PC-9 (cell line): ENCODE results near the gene SERTM2. TPM values are rescaled to one million over a fixed set of nuclear protein-coding genes. Genes with fewer than 3 reads are reported as not detected.
"Not testable (repeated sequence)": the region's sequence is repeated elsewhere in the genome, so short reads cannot be mapped to it uniquely, and the experiment has no call there.

ENCODE experiments used
- BruUV-seq: library from RNA; stranded (reverse); fragments of 400-500 nt; replicated peaks from 2 replicates; lab custom pipeline; 2021; lab: Mats Ljungman, UMichigan
- CTCF ChIA-PET: fragments of 300-600 bp; sonication (Branson Sonifier 250); formaldehyde crosslinking; loops from one replicate; lab custom pipeline; 2022; ENCODE audit warnings: antibody characterized with exemption; lab: Charles Lee
- POLR2A ChIA-PET: fragments of 300-600 bp; sonication (Branson Sonifier 250); formaldehyde crosslinking; loops from one replicate; lab custom pipeline; 2022; ENCODE audit warnings: antibody characterized with exemption; ENCODE audit not compliant: unreplicated experiment; lab: Charles Lee
- DNase-seq, 2 experiments: peaks; one replicate each; pipeline versions ENCODE4 v3.0.0 to v3.0.0-alpha.2; 2015 to 2022; ENCODE audit warnings: mixed read lengths in 1 of 2
- H2AFZ ChIP-seq: fragments of 200-600 bp; sonication (generic); 2 replicates; pipeline ENCODE4 v1.8.1; 2017; ENCODE audit warnings: antibody characterized with exemption
- H3F3A ChIP-seq: fragments of 200-600 bp; sonication (generic); 2 replicates; pipeline ENCODE4 v1.8.1; 2017; ENCODE audit warnings: antibody characterized with exemption, mild to moderate bottlenecking, low read depth; ENCODE audit not compliant: insufficient read depth
- H3K27ac ChIP-seq: fragments of 200-600 bp; sonication (generic); 2 replicates; pipeline ENCODE4 v1.6.1; 2016; ENCODE audit warnings: mixed run types
- H3K27me3 ChIP-seq: fragments of 200-600 bp; sonication (generic); 2 replicates; pipeline ENCODE4 v1.6.1; 2016; ENCODE audit warnings: low read depth, mixed run types; ENCODE audit not compliant: insufficient read depth
- H3K36me3 ChIP-seq: fragments of 200-600 bp; sonication (generic); 2 replicates; pipeline ENCODE4 v1.6.1; 2016; ENCODE audit warnings: low read depth, mixed run types
- H3K4me1 ChIP-seq: fragments of 200-600 bp; sonication (generic); replicated peaks from 2 replicates; pipeline ENCODE4 v1.6.1; 2016; ENCODE audit warnings: mixed run types; ENCODE audit not compliant: insufficient read depth
- H3K4me2 ChIP-seq: fragments of 200-600 bp; sonication (generic); 2 replicates; pipeline ENCODE4 v1.6.1; 2017; ENCODE audit warnings: mixed run types
- H3K4me3 ChIP-seq: fragments of 200-600 bp; sonication (generic); 2 replicates; pipeline ENCODE4 v1.6.1; 2016; ENCODE audit warnings: mixed run types
- H3K79me2 ChIP-seq: fragments of 200-600 bp; sonication (generic); 2 replicates; pipeline ENCODE4 v1.6.1; 2017; ENCODE audit warnings: low read depth, mixed run types
- H3K9me2 ChIP-seq: fragments of 200-600 bp; sonication (generic); 2 replicates; pipeline ENCODE4 v1.8.1; 2017; ENCODE audit warnings: mild to moderate bottlenecking; ENCODE audit not compliant: insufficient read depth
- H3K9me3 ChIP-seq: fragments of 200-600 bp; sonication (generic); 2 replicates; pipeline ENCODE4 v1.8.1; 2016; ENCODE audit warnings: low read depth; ENCODE audit not compliant: insufficient read depth
- H4K20me1 ChIP-seq: fragments of 200-600 bp; sonication (generic); 2 replicates; pipeline ENCODE4 v1.8.1; 2017; ENCODE audit not compliant: insufficient read depth
- CTCF ChIP-seq: fragments of 200-600 bp; sonication (generic); conservative IDR thresholded peaks from 2 replicates; pipeline ENCODE4 v1.6.1; 2017; ENCODE audit warnings: mixed run types, antibody characterized with exemption, mild to moderate bottlenecking, moderate library complexity
- EZH2 ChIP-seq: fragments of 200-600 bp; sonication (generic); IDR thresholded peaks from 2 replicates; pipeline ENCODE4 v1.8.0; 2017; ENCODE audit warnings: antibody characterized with exemption, low read depth
- intact Hi-C: fragments of 100-400 bp; cut with micrococcal nuclease; formaldehyde crosslinking; loops from one replicate; pipeline ENCODE4 v1.10.0; 2022; ENCODE audit not compliant: unreplicated experiment
- total RNA-seq: library from RNA; stranded (reverse); gene quantifications from 2 replicates; pipeline ENCODE4 v1.2.3, GENCODE V29; 2021

SERTM2 gene
- total RNA-seq, 1 experiment from 2014 or later = not detected

- Histone ChIP-seq H2AFZ (no peak overlapping the region), H3K9me2 (no peaks in the 10 kb centered on the region), H3K4me2 (no peak overlapping the region), H3K79me2 (no peaks in the 10 kb centered on the region), H3F3A (no peaks in the 10 kb centered on the region), H3K9me3 (no peaks in the 10 kb centered on the region), H3K27me3 (no peaks in the 10 kb centered on the region), H3K4me1 (no peaks in the 10 kb centered on the region), H4K20me1 (no peaks in the 10 kb centered on the region), H3K27ac (no peak overlapping the region), H3K36me3 (no peaks in the 10 kb centered on the region), H3K4me3 (no peak overlapping the region)
- ChIA-PET CTCF (no interaction called here), POLR2A (no interaction called here)
- no peak for DNase-seq
- no TSS peak for BruUV-seq
- TF ChIP-seq CTCF (no peak), EZH2 (no peak)
- intact Hi-C loops = no loop called here
Measured at GRCh38 chrX:111520506-111520905, 9.1 kb downstream of the SERTM2 start.

- BruUV-seq = no TSS peak
- no peak overlapping the region for H2AFZ ChIP-seq
- ChIA-PET CTCF (no interaction called here), POLR2A (no interaction called here)
- no peaks in the 10 kb centered on the region for H3K27me3 ChIP-seq
- H3K4me2 ChIP-seq = no peak overlapping the region
- DNase-seq = no peak
- H3K9me3 ChIP-seq = no peaks in the 10 kb centered on the region
- TF ChIP-seq CTCF (no peak), EZH2 (no peak)
- H3K79me2 ChIP-seq = no peaks in the 10 kb centered on the region
- H3K36me3 ChIP-seq = no peaks in the 10 kb centered on the region
- no peaks in the 10 kb centered on the region for H3F3A ChIP-seq
- no peaks in the 10 kb centered on the region for H4K20me1 ChIP-seq
- H3K27ac ChIP-seq = no peak overlapping the region
- intact Hi-C loops = no loop called here
- no peak overlapping the region for H3K4me3 ChIP-seq
- H3K4me1 ChIP-seq = no peaks in the 10 kb centered on the region
- H3K9me2 ChIP-seq = no peaks in the 10 kb centered on the region
Measured at GRCh38 chrX:111521169-111521568, 9.7 kb downstream of the SERTM2 start.

GRCh38 chrX:111543212-111543741, 31.8 kb downstream of the SERTM2 start:
- Histone ChIP-seq H3K79me2 (no peaks in the 10 kb centered on the region), H3K4me1 (no peaks in the 10 kb centered on the region), H2AFZ (no peak overlapping the region), H4K20me1 (no peaks in the 10 kb centered on the region), H3K36me3 (no peaks in the 10 kb centered on the region), H3K9me2 (no peaks in the 10 kb centered on the region), H3K4me2 (no peak overlapping the region), H3K4me3 (no peak overlapping the region), H3F3A (no peaks in the 10 kb centered on the region), H3K27ac (no peak overlapping the region), H3K27me3 (no peaks in the 10 kb centered on the region), H3K9me3 (no peaks in the 10 kb centered on the region)
- ChIA-PET CTCF (no interaction called here), POLR2A (interaction anchor here (0.5 kb wide), 1 partner anchor 219 kb away, joined by 3 read pairs; no protein-coding TSS in a partner anchor)
- TF ChIP-seq CTCF (no peak), EZH2 (no peak)
- intact Hi-C loops = no loop called here
- BruUV-seq = no TSS peak
- no peak for DNase-seq

- H3K9me2 ChIP-seq, DNase-seq, POLR2A ChIA-PET, H3F3A ChIP-seq, H4K20me1 ChIP-seq, H2AFZ ChIP-seq, H3K4me3 ChIP-seq, H3K79me2 ChIP-seq, H3K27ac ChIP-seq, H3K9me3 ChIP-seq, BruUV-seq, H3K27me3 ChIP-seq, intact Hi-C loops, H3K4me2 ChIP-seq, CTCF ChIA-PET, H3K4me1 ChIP-seq, H3K36me3 ChIP-seq: not testable (repeated sequence)
Measured at GRCh38 chrX:111549235-111549634, 37.8 kb downstream of the SERTM2 start.
